ENCODE results near the gene DOCK1.
"Not testable (repeated sequence)": the region's sequence is repeated elsewhere in the genome, so short reads cannot be mapped to it uniquely, and the experiment has no call there.

The DOCK1 gene

GRCh38 chr10:126903656-126904360 is 1.4 kb upstream of the DOCK1 start:
- no peak for DNase-seq

- DNase-seq = no peak
Observed at GRCh38 chr10:126904516-126904817, 761 bp upstream of the DOCK1 start.

- no peak for DNase-seq
Observed at GRCh38 chr10:126905776-126906703, 812 bp downstream of the DOCK1 start.

GRCh38 chr10:126906704-126907422 is 1.6 kb downstream of the DOCK1 start:
- DNase-seq = no peak

GRCh38 chr10:126907423-126907970 is 2.3 kb downstream of the DOCK1 start:
- no peak for DNase-seq

GRCh38 chr10:126908225-126908624 is 3.0 kb downstream of the DOCK1 start:
- no peak for DNase-seq

- no peak for DNase-seq
Observed at GRCh38 chr10:126908729-126909128, 3.5 kb downstream of the DOCK1 start.

- DNase-seq = no peak
Observed at GRCh38 chr10:126909147-126909546, 3.9 kb downstream of the DOCK1 start.

GRCh38 chr10:126910196-126910595 is 5.0 kb downstream of the DOCK1 start:
- DNase-seq = no peak

GRCh38 chr10:126910798-126911197 is 5.6 kb downstream of the DOCK1 start:
- DNase-seq = no peak

GRCh38 chr10:126911301-126911700 is 6.1 kb downstream of the DOCK1 start:
- no peak for DNase-seq

- DNase-seq = no peak
Observed at GRCh38 chr10:126913316-126913715, 8.1 kb downstream of the DOCK1 start.

GRCh38 chr10:126914561-126914960 is 9.3 kb downstream of the DOCK1 start:
- no peak for DNase-seq

- DNase-seq = not testable (repeated sequence)
Observed at GRCh38 chr10:126916952-126917351, 11.7 kb downstream of the DOCK1 start.

- no peak for DNase-seq
Observed at GRCh38 chr10:126917375-126917774, 12.1 kb downstream of the DOCK1 start.

GRCh38 chr10:126917975-126918908 is 13.0 kb downstream of the DOCK1 start:
- DNase-seq = no peak

- no peak for DNase-seq
Observed at GRCh38 chr10:126919426-126919825, 14.2 kb downstream of the DOCK1 start.

GRCh38 chr10:126921162-126921561 is 15.9 kb downstream of the DOCK1 start:
- no peak for DNase-seq

- DNase-seq = no peak
Observed at GRCh38 chr10:126921974-126922525, 16.8 kb downstream of the DOCK1 start.

GRCh38 chr10:126924180-126924914 is 19.1 kb downstream of the DOCK1 start:
- DNase-seq = no peak

- DNase-seq = no peak
Observed at GRCh38 chr10:126924915-126925300, 19.7 kb downstream of the DOCK1 start.

All from NCI-H1105 (cell line).